ENCODE measurements around the gene TRAPPC5. TPM values are rescaled to one million over a fixed set of nuclear protein-coding genes. Genes with fewer than 3 reads are reported as not detected.

TRAPPC5 gene
- total and polyA plus RNA-seq, 10 of the 15 experiments (the other 5 are each of a cell fraction or from before 2014, with no cell fraction given): 4.2 to 210 (median 89.1) TPM

- TF ChIP-seq E2F8 (IDR thresholded peaks at IDR 0.05; ENCODE audit: low read depth, partially characterized antibody) (no peak), RUNX3 (IDR thresholded peaks at IDR 0.05; ENCODE audit: low read length) (peak; percentile 51; the same call in 1 of the 2 replicates), NR2F1 (conservative IDR thresholded peaks at IDR 0.05) (peak; percentile 31; the same call in 1 of the 2 replicates), SUZ12 (IDR thresholded peaks at IDR 0.05; ENCODE audit: unreplicated experiment) (no peak), BMI1 (IDR thresholded peaks at IDR 0.05; ENCODE audit: borderline replicate concordance) (no peak), ASH2L (IDR thresholded peaks at IDR 0.05; ENCODE audit: borderline replicate concordance, low read depth) (no peak), NFIC (IDR thresholded peaks at IDR 0.05; ENCODE audit: low read depth, low read length) (0 out of 2 replicates have a peak, but pooled peaks have one; percentile 26)
- TF ChIP-seq, protein P1, sequence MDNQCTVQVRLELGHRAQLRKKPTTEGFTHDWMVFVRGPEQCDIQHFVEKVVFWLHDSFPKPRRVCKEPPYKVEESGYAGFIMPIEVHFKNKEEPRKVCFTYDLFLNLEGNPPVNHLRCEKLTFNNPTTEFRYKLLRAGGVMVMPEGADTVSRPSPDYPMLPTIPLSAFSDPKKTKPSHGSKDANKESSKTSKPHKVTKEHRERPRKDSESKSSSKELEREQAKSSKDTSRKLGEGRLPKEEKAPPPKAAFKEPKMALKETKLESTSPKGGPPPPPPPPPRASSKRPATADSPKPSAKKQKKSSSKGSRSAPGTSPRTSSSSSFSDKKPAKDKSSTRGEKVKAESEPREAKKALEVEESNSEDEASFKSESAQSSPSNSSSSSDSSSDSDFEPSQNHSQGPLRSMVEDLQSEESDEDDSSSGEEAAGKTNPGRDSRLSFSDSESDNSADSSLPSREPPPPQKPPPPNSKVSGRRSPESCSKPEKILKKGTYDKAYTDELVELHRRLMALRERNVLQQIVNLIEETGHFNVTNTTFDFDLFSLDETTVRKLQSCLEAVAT (IDR thresholded peaks at IDR 0.05): no peak
- TF ChIP-seq, protein P2, sequence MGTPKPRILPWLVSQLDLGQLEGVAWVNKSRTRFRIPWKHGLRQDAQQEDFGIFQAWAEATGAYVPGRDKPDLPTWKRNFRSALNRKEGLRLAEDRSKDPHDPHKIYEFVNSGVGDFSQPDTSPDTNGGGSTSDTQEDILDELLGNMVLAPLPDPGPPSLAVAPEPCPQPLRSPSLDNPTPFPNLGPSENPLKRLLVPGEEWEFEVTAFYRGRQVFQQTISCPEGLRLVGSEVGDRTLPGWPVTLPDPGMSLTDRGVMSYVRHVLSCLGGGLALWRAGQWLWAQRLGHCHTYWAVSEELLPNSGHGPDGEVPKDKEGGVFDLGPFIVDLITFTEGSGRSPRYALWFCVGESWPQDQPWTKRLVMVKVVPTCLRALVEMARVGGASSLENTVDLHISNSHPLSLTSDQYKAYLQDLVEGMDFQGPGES (IDR thresholded peaks at IDR 0.05): no peak
Measured at GRCh38 chr19:7718668-7719067, 38.0 kb downstream of the TRAPPC5 start (continued).

All from GM12878 (cell line).